ENCODE measurements around the gene CRIP2.

DNA sequence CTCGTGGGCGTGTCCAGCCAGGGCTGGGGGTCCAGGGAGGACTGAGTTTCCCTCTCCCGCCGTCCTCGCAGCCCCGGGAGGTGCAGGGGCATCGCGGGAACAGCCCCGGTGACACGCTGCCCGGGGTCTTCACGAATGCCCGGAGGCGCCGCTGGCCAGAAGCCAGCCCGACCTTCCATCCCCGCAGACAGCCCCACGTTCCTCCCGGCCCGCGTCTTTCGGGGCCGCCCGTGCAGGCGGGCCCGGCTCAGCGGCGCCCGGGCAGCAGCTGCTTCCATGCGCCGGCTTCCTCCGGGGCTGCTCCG lies 15.6 kb downstream of the CRIP2 start:
- TF ChIP-seq, protein P1, sequence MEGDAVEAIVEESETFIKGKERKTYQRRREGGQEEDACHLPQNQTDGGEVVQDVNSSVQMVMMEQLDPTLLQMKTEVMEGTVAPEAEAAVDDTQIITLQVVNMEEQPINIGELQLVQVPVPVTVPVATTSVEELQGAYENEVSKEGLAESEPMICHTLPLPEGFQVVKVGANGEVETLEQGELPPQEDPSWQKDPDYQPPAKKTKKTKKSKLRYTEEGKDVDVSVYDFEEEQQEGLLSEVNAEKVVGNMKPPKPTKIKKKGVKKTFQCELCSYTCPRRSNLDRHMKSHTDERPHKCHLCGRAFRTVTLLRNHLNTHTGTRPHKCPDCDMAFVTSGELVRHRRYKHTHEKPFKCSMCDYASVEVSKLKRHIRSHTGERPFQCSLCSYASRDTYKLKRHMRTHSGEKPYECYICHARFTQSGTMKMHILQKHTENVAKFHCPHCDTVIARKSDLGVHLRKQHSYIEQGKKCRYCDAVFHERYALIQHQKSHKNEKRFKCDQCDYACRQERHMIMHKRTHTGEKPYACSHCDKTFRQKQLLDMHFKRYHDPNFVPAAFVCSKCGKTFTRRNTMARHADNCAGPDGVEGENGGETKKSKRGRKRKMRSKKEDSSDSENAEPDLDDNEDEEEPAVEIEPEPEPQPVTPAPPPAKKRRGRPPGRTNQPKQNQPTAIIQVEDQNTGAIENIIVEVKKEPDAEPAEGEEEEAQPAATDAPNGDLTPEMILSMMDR (IDR thresholded peaks at IDR 0.05): no peak
- no peak for TF ChIP-seq POLR2A (IDR thresholded peaks at IDR 0.05)
